ENCODE results near the gene IL17RA. TPM values are rescaled to one million over a fixed set of nuclear protein-coding genes. Genes with fewer than 3 reads are reported as not detected.

Gene IL17RA
- total and polyA plus RNA-seq, 5 experiments from 2014 or later, result 26.2 to 78.6 (median 57.7) TPM

DNA sequence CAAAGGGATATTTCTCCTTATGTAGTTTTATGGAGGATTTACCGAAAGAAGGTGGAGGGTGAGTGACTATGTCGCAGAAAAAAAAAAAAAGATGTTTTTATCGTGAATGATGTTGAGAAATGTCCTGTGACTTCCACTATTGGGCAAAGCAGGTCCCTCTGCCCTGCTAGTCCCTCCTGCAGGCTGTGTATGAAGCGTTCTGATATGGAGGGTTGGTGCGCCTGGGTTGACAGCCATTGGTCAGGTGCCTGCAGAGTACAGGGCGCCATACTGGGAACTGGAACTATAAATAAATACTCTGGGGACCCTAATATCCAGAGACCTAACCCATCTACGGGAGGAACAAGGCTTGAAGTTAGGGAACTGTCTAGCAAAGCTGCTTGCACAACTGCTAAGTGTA lies 1.5 kb downstream of the IL17RA start:
- ATAC-seq, result peak; percentile 22 to 25
- Mint-ChIP-seq H3K4me3 (peak overlapping the region; percentile 86 to 99 (median 96)), H3K27me3 (no peaks in the 10 kb centered on the region), H3K9me3 (no peaks in the 10 kb centered on the region), H3K4me1 (peaks cover 32 to 63% (median 56%) of the 10 kb centered on the region in 4 donors), H3K36me3 (peaks cover 0 to 7% (median 0%) of the 10 kb centered on the region in 3 donors), H3K27ac (peak overlapping the region; percentile 90 to 97 (median 96))
- DNase-seq, result peak in 5 of 10 donors; percentile 19 to 64 (median 41)
- POLR2A ChIA-PET, result interaction anchor here (1.0 to 7.2 kb wide), 9 partner anchors 11 to 136 kb away, joined by 3 to 74 read pairs (median 13); partner anchors contain the start of genes ADA2 and HDHD5

DNA sequence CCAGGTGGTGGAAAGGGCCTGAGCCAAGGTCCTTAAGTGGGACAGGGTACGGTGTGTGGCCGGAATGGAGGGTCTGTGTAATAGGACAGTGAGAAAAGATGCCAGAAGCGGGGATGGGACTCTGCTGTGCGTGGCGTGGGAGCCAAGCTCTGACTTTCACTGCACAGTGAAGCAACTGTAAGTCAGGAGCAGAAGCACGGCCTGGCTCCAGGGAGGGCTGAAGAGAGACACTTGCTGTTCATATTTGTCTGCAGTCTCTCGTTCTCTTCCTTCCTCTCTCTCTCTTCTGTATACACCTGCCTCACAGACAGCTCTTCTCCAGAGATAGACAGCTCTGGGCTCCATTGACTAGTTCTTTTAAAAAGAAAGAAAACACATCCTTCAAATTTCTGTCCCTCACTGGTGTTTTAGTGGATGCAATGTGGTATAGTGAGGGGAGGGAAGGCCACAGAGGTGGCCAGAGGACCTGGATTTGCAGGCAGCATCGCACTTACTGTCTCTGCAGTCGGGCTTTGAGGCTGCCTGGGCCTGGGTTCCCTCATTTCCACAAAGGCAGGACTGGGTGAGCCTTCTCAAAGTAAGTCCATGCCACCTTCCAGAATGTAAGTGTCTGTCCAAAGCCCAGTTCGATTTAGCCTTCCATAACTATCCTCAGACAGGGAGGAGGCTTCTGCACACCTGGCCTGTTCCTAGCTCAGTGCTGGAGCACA lies 2.1 kb downstream of the IL17RA start:
- peak in 4 of 10 donors; percentile 16 to 60 (median 22) for DNase-seq
- H3K4me3 Mint-ChIP-seq, result peak overlapping the region; percentile 86 to 99 (median 96)

GRCh38 chr22:17087498-17088131 lies 2.8 kb downstream of the IL17RA start:
- peak overlapping the region; percentile 86 to 99 (median 96) for H3K4me3 Mint-ChIP-seq
- no peaks in the 10 kb centered on the region for H3K27me3 Mint-ChIP-seq
- POLR2A ChIA-PET, result interaction anchor here (0.7 to 7.2 kb wide), 9 partner anchors 10 to 401 kb away, joined by 3 to 74 read pairs (median 13); partner anchors contain the start of genes ADA2 and HDHD5
- H3K4me1 Mint-ChIP-seq, result peaks cover 36 to 74% (median 69%) of the 10 kb centered on the region in 4 donors
- peak in 9 of 10 donors; percentile 33 to 89 (median 68) for DNase-seq
- H3K27ac Mint-ChIP-seq, result peak overlapping the region; percentile 90 to 97 (median 96)
- peaks cover 0 to 7% (median 0%) of the 10 kb centered on the region in 3 donors for H3K36me3 Mint-ChIP-seq
- ATAC-seq, result peak; percentile 24 to 42
- no peaks in the 10 kb centered on the region for H3K9me3 Mint-ChIP-seq

More for the DNA sequence above, 2.1 kb downstream of the IL17RA start:
- H3K9me3 Mint-ChIP-seq, result no peaks in the 10 kb centered on the region
- POLR2A ChIA-PET, result interaction anchor here (0.7 to 7.2 kb wide), 9 partner anchors 11 to 402 kb away, joined by 3 to 74 read pairs (median 13); partner anchors contain the start of genes ADA2 and HDHD5
- peak in 1 of 2 donors; percentile 9 for ATAC-seq
- peak overlapping the region; percentile 90 to 97 (median 96) for H3K27ac Mint-ChIP-seq
- no peaks in the 10 kb centered on the region for H3K27me3 Mint-ChIP-seq
- peaks cover 0 to 7% (median 0%) of the 10 kb centered on the region in 3 donors for H3K36me3 Mint-ChIP-seq
- H3K4me1 Mint-ChIP-seq, result peaks cover 36 to 68% (median 62%) of the 10 kb centered on the region in 4 donors

- peaks cover 0 to 17% (median 0%) of the 10 kb centered on the region in 3 donors for H3K36me3 Mint-ChIP-seq
- peak overlapping the region; percentile 36 to 79 (median 66) for H3K4me3 Mint-ChIP-seq
Measured at GRCh38 chr22:17090550-17090949, 5.8 kb downstream of the IL17RA start.

DNA sequence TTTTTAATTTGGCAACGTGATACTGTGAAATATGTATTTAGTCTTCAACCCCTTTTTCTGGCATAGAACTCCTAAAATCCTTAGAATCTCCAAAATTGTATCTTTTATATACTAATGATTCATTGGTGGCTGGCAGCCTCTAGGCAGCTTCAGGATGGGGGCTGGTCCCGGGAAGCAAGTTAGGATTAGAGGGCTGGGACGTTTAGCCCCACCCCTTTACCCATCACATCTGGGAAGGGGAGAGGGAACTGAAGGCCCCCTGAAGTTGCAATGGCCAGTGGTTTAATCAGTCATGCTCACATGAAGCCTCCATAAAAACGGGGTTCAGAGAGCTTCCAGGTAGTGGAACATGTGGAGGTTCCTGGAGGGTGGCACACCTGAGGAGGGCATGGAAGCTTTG lies 7.1 kb downstream of the IL17RA start:
- ATAC-seq (no peak), DNase-seq (peak in 1 of 10 donors; percentile 8)
- no peaks in the 10 kb centered on the region for H3K27me3 Mint-ChIP-seq
- H3K9me3 Mint-ChIP-seq, result no peaks in the 10 kb centered on the region
- peak overlapping the region; percentile 24 to 73 (median 62) for H3K4me3 Mint-ChIP-seq
- peaks cover 0 to 17% (median 0%) of the 10 kb centered on the region in 3 donors for H3K36me3 Mint-ChIP-seq
- POLR2A ChIA-PET, result interaction anchor here (1.0 kb wide), 1 partner anchor 15 kb away, joined by 3 read pairs; no protein-coding TSS in a partner anchor
- peak overlapping the region in 8 of 10 donors; percentile 14 to 85 (median 68) for H3K27ac Mint-ChIP-seq
- peaks cover 42 to 94% (median 89%) of the 10 kb centered on the region in 4 donors for H3K4me1 Mint-ChIP-seq

More at GRCh38 chr22:17090550-17090949, 5.8 kb downstream of the IL17RA start:
- Mint-ChIP-seq H3K27me3 (no peaks in the 10 kb centered on the region), H3K4me1 (peaks cover 48 to 93% (median 89%) of the 10 kb centered on the region in 4 donors), H3K27ac (peak overlapping the region in 9 of 10 donors; percentile 3 to 84 (median 70)), H3K9me3 (no peaks in the 10 kb centered on the region)
- no peak for ATAC-seq
- POLR2A ChIA-PET, result interaction anchor here (5.5 to 7.2 kb wide), 3 partner anchors 7 to 26 kb away, joined by 53 to 74 read pairs (median 67); no protein-coding TSS in a partner anchor
- no peak for DNase-seq

DNA sequence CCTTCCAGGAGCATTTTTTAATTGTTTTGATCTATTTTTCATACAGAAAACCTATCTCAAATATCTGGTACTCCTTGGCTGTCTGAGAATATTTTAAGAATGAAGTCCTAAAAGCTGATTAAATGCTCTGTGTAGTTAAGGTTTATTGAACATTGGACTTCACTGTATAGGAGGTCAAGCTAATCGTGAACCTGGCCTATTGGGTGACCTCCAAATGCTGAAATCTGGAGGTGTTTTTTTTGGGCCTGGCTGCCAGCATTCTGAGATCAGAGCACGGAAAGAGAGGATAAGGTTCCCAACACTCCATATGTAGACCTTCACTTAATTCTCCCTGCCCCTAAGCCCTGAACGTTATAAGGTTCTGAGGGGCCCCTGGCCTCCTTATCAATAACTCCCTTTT lies 8.3 kb downstream of the IL17RA start:
- H3K9me3 Mint-ChIP-seq, result no peaks in the 10 kb centered on the region
- H3K27ac Mint-ChIP-seq, result peak overlapping the region in 9 of 10 donors; percentile 14 to 91 (median 70)
- POLR2A ChIA-PET, result interaction anchor here (0.7 to 1.6 kb wide), 4 partner anchors 9 to 67 kb away, joined by 3 to 9 read pairs (median 4); no protein-coding TSS in a partner anchor
- no peaks in the 10 kb centered on the region for H3K27me3 Mint-ChIP-seq
- DNase-seq, result peak in 1 of 10 donors; percentile 8
- peaks cover 0 to 29% (median 0%) of the 10 kb centered on the region in 3 donors for H3K36me3 Mint-ChIP-seq
- peaks cover 39 to 95% (median 89%) of the 10 kb centered on the region in 4 donors for H3K4me1 Mint-ChIP-seq
- no peak for ATAC-seq
- peak overlapping the region in 8 of 10 donors; percentile 31 to 74 (median 64) for H3K4me3 Mint-ChIP-seq

DNA sequence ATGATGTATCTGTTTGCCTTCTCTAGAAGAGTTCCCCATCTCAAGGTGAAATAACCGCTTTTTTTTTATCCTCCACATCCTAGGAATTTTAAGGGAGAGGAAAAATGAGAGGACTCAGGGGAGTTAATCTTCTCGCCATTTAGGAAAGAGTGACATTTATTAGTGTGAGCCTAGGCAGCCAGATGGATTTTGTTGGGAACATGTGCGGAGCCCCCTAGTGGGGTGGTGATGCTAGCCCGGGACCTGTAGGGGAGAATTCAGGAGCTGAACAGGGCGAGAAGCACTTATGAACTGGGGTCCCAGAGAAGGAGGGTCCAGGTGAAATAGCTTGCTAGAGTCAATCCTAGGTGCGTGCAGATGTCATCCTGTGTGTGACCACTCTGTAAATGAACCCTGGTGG lies 10.7 kb downstream of the IL17RA start:
- H3K36me3 Mint-ChIP-seq, result peaks cover 3 to 50% (median 7%) of the 10 kb centered on the region in 3 donors
- DNase-seq, result peak in 1 of 10 donors; percentile 23
- no peaks in the 10 kb centered on the region for H3K9me3 Mint-ChIP-seq
- POLR2A ChIA-PET, result interaction anchor here (0.5 to 4.8 kb wide), 5 partner anchors 8 to 541 kb away, joined by 3 to 53 read pairs (median 5); no protein-coding TSS in a partner anchor
- H3K27me3 Mint-ChIP-seq, result no peaks in the 10 kb centered on the region
- peaks cover 46 to 97% (median 92%) of the 10 kb centered on the region in 4 donors for H3K4me1 Mint-ChIP-seq
- peak overlapping the region in 4 of 10 donors; percentile 33 to 50 (median 36) for H3K4me3 Mint-ChIP-seq
- ATAC-seq, result no peak
- peak overlapping the region in 6 of 10 donors; percentile 23 to 83 (median 66) for H3K27ac Mint-ChIP-seq

GRCh38 chr22:17096071-17096470 lies 11.3 kb downstream of the IL17RA start:
- POLR2A ChIA-PET, result interaction anchor here (0.6 to 4.8 kb wide), 6 partner anchors 8 to 906 kb away, joined by 4 to 53 read pairs (median 8); no protein-coding TSS in a partner anchor
- H3K9me3 Mint-ChIP-seq, result no peaks in the 10 kb centered on the region
- peak overlapping the region in 2 of 10 donors; percentile 34 to 39 for H3K4me3 Mint-ChIP-seq
- no peaks in the 10 kb centered on the region for H3K27me3 Mint-ChIP-seq
- DNase-seq (peak in 1 of 10 donors; percentile 41), ATAC-seq (no peak)
- H3K4me1 Mint-ChIP-seq, result peaks cover 46 to 97% (median 92%) of the 10 kb centered on the region in 4 donors
- H3K27ac Mint-ChIP-seq, result peak overlapping the region in 8 of 10 donors; percentile 23 to 83 (median 64)
- H3K36me3 Mint-ChIP-seq, result peaks cover 7 to 51% (median 10%) of the 10 kb centered on the region in 3 donors

- POLR2A ChIA-PET, result interaction anchor here (1.0 to 4.8 kb wide), 4 partner anchors 9 to 19 kb away, joined by 5 to 53 read pairs (median 16); no protein-coding TSS in a partner anchor
- DNase-seq (peak in 1 of 10 donors; percentile 47), ATAC-seq (no peak)
- Mint-ChIP-seq H3K27me3 (no peaks in the 10 kb centered on the region), H3K9me3 (no peaks in the 10 kb centered on the region), H3K27ac (peak overlapping the region; percentile 81 to 95 (median 88)), H3K4me3 (peak overlapping the region in 8 of 10 donors; percentile 42 to 88 (median 66)), H3K4me1 (peaks cover 51 to 97% (median 93%) of the 10 kb centered on the region in 4 donors), H3K36me3 (peaks cover 12 to 61% (median 14%) of the 10 kb centered on the region in 3 donors)
Measured at GRCh38 chr22:17097062-17097461, 12.3 kb downstream of the IL17RA start.

DNA sequence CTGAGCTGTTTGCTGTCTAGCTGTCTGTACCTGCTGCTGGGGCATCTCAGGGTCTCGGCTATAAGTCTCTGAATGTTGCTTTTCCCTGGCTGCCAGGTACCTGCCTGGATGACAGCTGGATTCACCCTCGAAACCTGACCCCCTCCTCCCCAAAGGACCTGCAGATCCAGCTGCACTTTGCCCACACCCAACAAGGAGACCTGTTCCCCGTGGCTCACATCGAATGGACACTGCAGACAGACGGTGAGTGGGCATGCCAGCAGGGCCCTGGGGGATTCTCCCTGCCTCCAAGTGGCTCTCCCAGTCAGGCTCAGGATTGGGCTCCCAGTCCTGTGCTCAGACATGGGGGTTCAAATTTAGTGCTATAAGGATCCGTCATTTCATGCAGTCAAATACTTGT lies 12.9 kb downstream of the IL17RA start:
- Mint-ChIP-seq H3K27me3 (no peaks in the 10 kb centered on the region), H3K27ac (peak overlapping the region; percentile 81 to 95 (median 88)), H3K4me3 (peak overlapping the region in 9 of 10 donors; percentile 4 to 88 (median 72)), H3K4me1 (peaks cover 54 to 94% (median 91%) of the 10 kb centered on the region in 4 donors), H3K9me3 (no peaks in the 10 kb centered on the region), H3K36me3 (peaks cover 14 to 68% (median 17%) of the 10 kb centered on the region in 3 donors)
- no peak for ATAC-seq
- DNase-seq, result peak in 1 of 10 donors; percentile 16
- POLR2A ChIA-PET, result interaction anchor here (1.0 to 4.8 kb wide), 5 partner anchors 9 to 19 kb away, joined by 3 to 53 read pairs (median 11); no protein-coding TSS in a partner anchor

GRCh38 chr22:17098379-17098819 lies 13.6 kb downstream of the IL17RA start:
- peak; percentile 78 to 81 for ATAC-seq
- Mint-ChIP-seq H3K27ac (peak overlapping the region; percentile 81 to 95 (median 88)), H3K4me3 (peak overlapping the region; percentile 46 to 88 (median 72)), H3K4me1 (peaks cover 49 to 93% (median 89%) of the 10 kb centered on the region in 4 donors), H3K9me3 (no peaks in the 10 kb centered on the region), H3K27me3 (no peaks in the 10 kb centered on the region), H3K36me3 (peaks cover 14 to 67% (median 19%) of the 10 kb centered on the region in 3 donors)
- peak in 6 of 10 donors; percentile 8 to 60 (median 48) for DNase-seq
- POLR2A ChIA-PET, result interaction anchor here (0.5 to 4.8 kb wide), 6 partner anchors 9 to 60 kb away, joined by 3 to 53 read pairs (median 4); no protein-coding TSS in a partner anchor

Measured in naive thymus-derived CD8-positive, alpha-beta T cell (primary cell).